ENCODE results near the gene NAALADL2.
A peak's percentile ranks its signal among the peaks of the same experiment; 100 is the strongest.
"Not testable (repeated sequence)": the region's sequence is repeated elsewhere in the genome, so short reads cannot be mapped to it uniquely, and the experiment has no call there.

Gene NAALADL2

GRCh38 chr3:175336406-175337133, 477.4 kb downstream of the NAALADL2 start:
- no peak for DNase-seq

- DNase-seq: no peak
Observed at GRCh38 chr3:175337631-175338030, 478.5 kb downstream of the NAALADL2 start.

GRCh38 chr3:175338775-175339535, 479.8 kb downstream of the NAALADL2 start:
- no peak for DNase-seq

- no peak for DNase-seq
Observed at GRCh38 chr3:175340338-175341015, 481.3 kb downstream of the NAALADL2 start.

DNA sequence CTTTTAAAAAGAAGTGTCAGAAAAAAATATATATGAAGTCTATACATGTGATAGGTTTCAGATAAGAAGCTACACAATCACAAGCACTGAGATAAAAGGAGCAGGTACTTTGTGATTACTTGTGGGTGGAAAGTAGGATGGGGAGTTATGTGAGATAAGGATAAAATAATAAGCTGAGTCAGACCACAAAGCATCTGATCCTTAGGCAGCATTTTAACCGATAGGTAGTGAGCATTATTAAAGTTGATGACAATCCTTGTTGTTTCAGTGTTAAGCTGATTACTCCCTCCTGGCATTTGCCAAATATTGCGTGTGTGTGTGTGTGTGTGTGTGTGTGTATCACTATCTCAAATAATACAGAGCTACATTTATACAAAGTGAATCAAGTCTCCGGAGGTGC, 483.1 kb downstream of the NAALADL2 start:
- no peak for DNase-seq

DNA sequence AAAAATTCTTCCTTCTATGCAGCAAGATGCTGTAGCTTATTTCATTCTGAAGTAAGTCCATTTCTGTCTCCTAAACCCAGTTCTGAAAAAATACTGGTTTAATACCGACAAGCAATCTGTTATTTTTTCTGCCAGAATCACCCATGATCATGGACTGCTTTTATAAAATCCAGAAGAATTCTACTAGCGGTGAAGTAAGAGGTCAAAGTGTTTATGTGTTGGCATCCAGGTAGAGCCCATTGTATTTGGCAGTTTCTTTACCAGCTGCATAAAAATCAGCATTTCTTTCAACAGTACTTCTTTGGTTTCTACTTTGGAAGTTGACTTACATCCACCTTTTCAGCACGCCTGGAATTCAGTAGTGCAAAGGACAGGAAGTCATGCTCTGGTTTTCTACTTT, 484.8 kb downstream of the NAALADL2 start:
- DNase-seq: no peak

GRCh38 chr3:175346573-175347356, 487.6 kb downstream of the NAALADL2 start:
- peak; percentile 57 for DNase-seq

- no peak for DNase-seq
Observed at GRCh38 chr3:175349168-175349567, 490.0 kb downstream of the NAALADL2 start.

- DNase-seq: no peak
Observed at GRCh38 chr3:175355801-175356335, 496.7 kb downstream of the NAALADL2 start.

DNA sequence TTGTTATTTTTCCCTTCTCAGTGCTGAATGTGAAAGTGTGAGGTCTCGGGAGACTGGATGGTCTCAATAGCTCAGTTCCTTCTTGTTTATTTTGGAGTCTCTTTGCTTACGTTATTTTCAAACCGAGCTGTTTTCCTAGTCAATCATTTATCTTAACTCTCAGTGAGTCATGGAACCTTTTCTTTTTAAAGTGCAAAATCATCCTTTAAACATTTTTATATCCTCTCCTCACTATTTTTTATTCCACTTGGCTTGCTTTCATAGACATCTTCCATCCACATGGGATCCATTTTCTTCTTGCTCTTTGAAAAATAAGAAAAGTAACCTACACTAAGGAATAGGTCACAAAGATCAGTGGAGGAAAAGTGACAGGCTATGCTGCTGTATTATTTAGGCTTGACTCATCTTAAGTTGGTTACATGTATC, 497.8 kb downstream of the NAALADL2 start:
- DNase-seq: no peak

DNA sequence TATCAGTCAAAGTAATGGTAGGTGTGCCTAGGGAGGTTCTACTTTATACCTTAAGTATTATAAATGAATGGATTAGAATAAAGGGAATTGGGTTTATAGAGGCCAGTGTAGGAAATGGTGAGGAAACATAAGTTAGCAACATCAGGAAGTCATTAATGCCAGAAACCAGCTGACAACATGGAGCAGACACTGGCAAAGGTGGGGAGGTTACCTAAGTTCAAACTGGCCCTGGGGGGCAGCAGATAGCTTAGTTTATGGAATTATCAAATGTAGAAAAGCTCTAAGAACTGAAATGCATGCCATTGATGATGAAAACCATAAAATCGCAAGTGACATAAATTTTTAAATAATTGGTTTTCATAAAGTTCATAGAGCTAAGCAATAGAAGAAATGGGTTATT, 498.6 kb downstream of the NAALADL2 start:
- DNase-seq: no peak

- no peak for DNase-seq
Observed at GRCh38 chr3:175358935-175359334, 499.8 kb downstream of the NAALADL2 start.

DNA sequence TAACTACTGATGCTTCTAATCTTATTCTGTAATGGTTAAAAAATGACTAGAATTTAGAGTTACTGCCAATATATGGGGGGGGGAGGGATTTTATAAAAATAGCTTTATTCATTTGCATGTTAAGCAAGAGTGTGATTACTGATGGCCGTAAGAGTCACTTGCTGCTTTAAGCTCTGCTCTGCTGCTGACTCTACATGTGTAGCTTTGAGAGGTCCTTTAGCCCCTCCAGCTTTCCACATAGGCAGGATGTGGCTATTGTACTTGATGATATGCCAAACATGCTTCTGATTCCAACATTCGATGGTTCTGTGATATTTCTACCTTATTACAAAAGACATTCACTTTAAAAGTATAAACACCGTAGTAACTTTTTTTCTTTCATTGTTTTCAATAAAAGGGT, 511.3 kb downstream of the NAALADL2 start:
- DNase-seq: not testable (repeated sequence)

GRCh38 chr3:175371187-175371586, 512.1 kb downstream of the NAALADL2 start:
- DNase-seq: not testable (repeated sequence)

DNA sequence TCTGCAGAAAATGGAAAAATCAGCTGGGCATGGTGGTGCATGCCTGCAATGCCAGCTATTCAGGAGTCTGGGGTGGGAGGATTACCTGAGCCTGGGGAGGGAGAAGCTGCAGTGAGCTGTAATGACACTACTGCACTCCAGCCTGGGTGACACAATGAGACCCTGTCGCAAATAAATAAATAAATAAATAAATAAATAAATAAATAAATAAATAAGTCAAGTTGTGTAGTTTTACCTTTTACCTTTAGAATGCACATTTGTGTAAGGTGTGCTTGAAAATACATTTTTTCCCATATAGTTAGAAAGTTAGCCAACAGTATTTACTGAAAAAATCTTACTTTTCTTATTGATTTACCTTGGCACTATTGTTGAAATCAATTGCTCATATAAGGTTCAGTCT, 515.6 kb downstream of the NAALADL2 start:
- DNase-seq: no peak

DNA sequence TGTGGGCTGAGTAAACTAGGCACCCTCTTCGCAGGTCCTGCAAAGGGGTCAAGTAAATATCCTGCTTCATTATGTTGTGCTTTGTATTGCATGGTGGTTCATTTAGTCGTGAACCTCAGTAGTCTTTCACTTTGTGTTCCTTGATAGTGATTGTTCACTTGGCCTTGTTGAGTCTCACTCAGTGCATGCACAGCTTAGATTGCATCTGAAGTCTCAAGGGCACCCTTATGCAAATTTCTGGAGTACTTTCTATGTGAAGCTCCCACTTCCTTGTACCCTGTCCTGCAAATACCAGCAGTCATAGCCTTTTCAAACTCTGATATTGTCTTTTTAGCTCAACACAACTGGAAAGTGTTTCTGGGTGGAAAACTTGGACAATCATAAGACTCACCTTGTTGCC, 519.2 kb downstream of the NAALADL2 start:
- no peak for DNase-seq

GRCh38 chr3:175381685-175382084, 522.6 kb downstream of the NAALADL2 start:
- no peak for DNase-seq

DNA sequence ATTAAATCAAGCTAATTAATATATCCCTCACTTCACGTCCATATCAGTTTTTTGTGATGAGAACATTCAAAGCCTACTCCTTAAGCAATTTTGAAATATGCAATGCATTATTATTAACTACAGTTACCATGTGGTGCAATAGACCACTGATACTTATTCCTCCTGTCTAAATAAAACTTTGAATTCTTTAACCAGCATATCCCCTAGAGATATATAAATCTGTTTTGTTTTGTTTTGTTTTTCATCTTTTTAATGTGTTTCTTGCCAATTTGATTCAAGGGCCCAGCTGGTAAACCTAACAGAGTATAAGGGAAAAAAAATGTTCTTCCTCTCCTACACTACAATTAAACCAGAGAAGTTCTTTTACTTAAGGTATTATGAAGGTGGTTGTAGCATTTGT, 524.2 kb downstream of the NAALADL2 start:
- no peak for DNase-seq

GRCh38 chr3:175383813-175384212, 524.7 kb downstream of the NAALADL2 start:
- no peak for DNase-seq

- DNase-seq: no peak
Observed at GRCh38 chr3:175384569-175384968, 525.4 kb downstream of the NAALADL2 start.

DNA sequence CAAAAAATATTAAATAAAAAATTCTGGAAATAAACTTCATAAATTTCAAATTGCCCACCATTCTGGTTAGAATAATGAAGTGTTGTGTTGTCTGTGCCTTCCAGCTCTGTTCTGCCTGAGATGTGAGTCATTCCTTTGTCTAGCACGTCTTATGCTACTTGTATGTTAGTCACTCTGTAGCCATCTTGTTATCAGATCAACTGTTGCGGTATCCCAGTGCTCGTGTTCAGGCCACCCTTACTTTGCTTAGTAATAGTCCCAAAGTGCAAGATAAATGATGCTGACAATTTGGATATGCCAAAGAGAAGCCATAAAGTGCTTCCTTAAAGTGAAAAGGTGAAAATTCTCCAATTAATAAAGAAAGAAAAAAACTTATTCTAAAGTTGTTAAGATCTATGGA, 527.5 kb downstream of the NAALADL2 start:
- no peak for DNase-seq

DNA sequence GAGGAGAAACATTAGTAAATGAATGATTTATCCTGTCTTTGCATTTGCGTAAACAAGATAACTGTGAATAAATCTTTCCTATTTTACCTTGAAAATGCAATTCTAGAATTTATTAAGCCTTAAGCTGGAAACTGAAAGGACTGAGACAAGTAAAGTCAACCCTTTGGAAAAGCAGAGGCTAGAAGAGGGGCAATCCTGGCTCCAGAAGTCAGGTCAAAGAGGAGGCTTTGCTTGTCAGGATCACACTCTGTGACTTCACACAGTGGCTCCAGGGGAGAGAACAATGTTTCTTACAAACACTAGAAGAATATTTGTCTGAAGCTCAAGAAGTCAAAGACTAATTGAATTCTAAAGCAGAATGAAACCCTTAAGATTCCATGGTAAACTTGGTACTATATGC, 530.4 kb downstream of the NAALADL2 start:
- DNase-seq: no peak

GRCh38 chr3:175391601-175392000, 532.5 kb downstream of the NAALADL2 start:
- no peak for DNase-seq

Measured in NCI-H1694 treated with DMSO at 0.1 percent for 48 hours (cell line).